Keratinocyte (primary cell): ENCODE results near the gene CTNND1. TPM values are rescaled to one million over a fixed set of nuclear protein-coding genes. Genes with fewer than 3 reads are reported as not detected.

Experiments
- DNase-seq: peaks from one replicate; pipeline ENCODE4 v3.0.0-alpha.2; 2011; ENCODE audit warnings: low read depth, missing footprints, low spot score
- FAIRE-seq: peaks from 2 replicates; lab custom pipeline; 2011; peaks lifted over from hg19 to GRCh38; lab: Jason Lieb, UNC
- H2AFZ ChIP-seq: 2 replicates; pipeline ENCODE4 v1.6.0; 2012; ENCODE audit warnings: low read length, control low read depth, inconsistent platforms; ENCODE audit not compliant: control insufficient read depth
- H3K27ac ChIP-seq: 2 replicates; pipeline ENCODE4 v1.5.1; 2011; ENCODE audit warnings: low read length; ENCODE audit not compliant: control insufficient read depth, insufficient read depth
- H3K27me3 ChIP-seq: 3 replicates; pipeline ENCODE4 v1.6.0; 2011; ENCODE audit warnings: low read length; ENCODE audit not compliant: control insufficient read depth, insufficient read depth; ENCODE audit errors: extremely low read depth
- H3K36me3 ChIP-seq, 2 experiments: 2 replicates in 1 of 2; 3 replicates in 1 of 2; pipeline ENCODE4 v1.5.1; 2011; ENCODE audit warnings: low read length in 2 of 2, mild to moderate bottlenecking in 1 of 2; ENCODE audit not compliant: control insufficient read depth in 2 of 2, insufficient read depth in 2 of 2; ENCODE audit errors: extremely low read depth in 1 of 2
- H3K4me1 ChIP-seq: 3 replicates; pipeline ENCODE4 v1.5.1; 2011; ENCODE audit warnings: low read length; ENCODE audit not compliant: control insufficient read depth, insufficient read depth; ENCODE audit errors: extremely low read depth
- H3K4me2 ChIP-seq: 3 replicates; pipeline ENCODE4 v1.6.0; 2011; ENCODE audit warnings: low read depth, low read length; ENCODE audit not compliant: control insufficient read depth, insufficient read depth; ENCODE audit errors: extremely low read depth
- H3K4me3 ChIP-seq, 3 experiments: fragments of 200-600 bp in 1 of 3; sonication (generic) in 1 of 3; 2 replicates in 2 of 3; 3 replicates in 1 of 3; pipeline ENCODE4 v1.5.1; 2011 to 2016; ENCODE audit warnings: low read length in 3 of 3, mild to moderate bottlenecking in 3 of 3, control low read depth in 2 of 3, inconsistent platforms in 1 of 3, low read depth in 1 of 3, mixed read lengths in 1 of 3, mixed run types in 1 of 3, moderate library complexity in 1 of 3; ENCODE audit not compliant: control insufficient read depth in 2 of 3, insufficient read depth in 2 of 3; ENCODE audit errors: extremely low read depth in 1 of 3
- H3K79me2 ChIP-seq: 2 replicates; pipeline ENCODE4 v1.6.0; 2012; ENCODE audit warnings: low read length; ENCODE audit not compliant: control insufficient read depth, insufficient read depth
- H3K9ac ChIP-seq: 3 replicates; pipeline ENCODE4 v1.6.0; 2011; ENCODE audit warnings: low read length; ENCODE audit not compliant: control insufficient read depth, insufficient read depth; ENCODE audit errors: extremely low read depth
- H3K9me1 ChIP-seq: 3 replicates; pipeline ENCODE4 v1.6.0; 2011; ENCODE audit warnings: low read length; ENCODE audit not compliant: control insufficient read depth, insufficient read depth; ENCODE audit errors: extremely low read depth
- H3K9me3 ChIP-seq: 2 replicates; pipeline ENCODE4 v1.5.1; 2012; ENCODE audit warnings: low read depth, low read length; ENCODE audit not compliant: control insufficient read depth
- H4K20me1 ChIP-seq: 3 replicates; pipeline ENCODE4 v1.6.0; 2011; ENCODE audit warnings: low read length; ENCODE audit not compliant: control insufficient read depth, insufficient read depth; ENCODE audit errors: extremely low read depth
- CTCF ChIP-seq, 3 experiments: IDR thresholded peaks in 1 of 3; conservative IDR thresholded peaks in 1 of 3; optimal IDR thresholded peaks in 1 of 3; 2 replicates in 2 of 3; 3 replicates in 1 of 3; pipeline versions ENCODE3 to v1.5.1; 2011; ENCODE audit warnings: low read length in 3 of 3, mild to moderate bottlenecking in 3 of 3, moderate library complexity in 2 of 3, control low read depth in 1 of 3, inconsistent platforms in 1 of 3; ENCODE audit not compliant: insufficient read depth in 2 of 3; ENCODE audit errors: extremely low read depth in 1 of 3
- EZH2 ChIP-seq: IDR thresholded peaks from one replicate; pipeline ENCODE4 v1.6.1; 2012; ENCODE audit warnings: inconsistent platforms, mild to moderate bottlenecking, low read length, moderate library complexity
- dilution Hi-C: fragments of 300-500 bp; cut with MboI; formaldehyde crosslinking; loops from one replicate; pipeline ENCODE4 v1.7.0; 2020; ENCODE audit warnings: low sequenced_read_pairs; ENCODE audit not compliant: extremely low pct_ligation_motif_present
- polyA plus RNA-seq, 5 experiments: library from polyadenylated mRNA; depleted of rRNA in 3 of 5; stranded (reverse) in 3 of 5; stranded (forward) in 1 of 5; unstranded in 1 of 5; fragments of >200 nt; gene quantifications; 1 replicate in 1 of 5; 2 replicates in 3 of 5; 3 replicates in 1 of 5; pipeline versions ENCODE4 v1.2.1 to v1.2.3, GENCODE V29; 2011 to 2012; ENCODE audit warnings: missing spikeins in 2 of 5, low read depth in 1 of 5, low replicate concordance in 1 of 5

CTNND1 gene
- polyA plus RNA-seq, 1 donor (not counting 4 experiments of a cell fraction or from before 2014, with no cell fraction given) = 144 TPM

- no peak for TF ChIP-seq EZH2
- no peak for TF ChIP-seq CTCF (optimal IDR thresholded peaks at IDR 0.05 in 1 of 3, IDR thresholded peaks at IDR 0.05 in 1 of 3, conservative IDR thresholded peaks at IDR 0.05 in 1 of 3; ENCODE audit: extremely low read depth in 1 of 3, insufficient read depth in 2 of 3, low read length in 3 of 3)
These were observed 28.9 kb upstream of the CTNND1 start for GRCh38 chr11:57732661-57733060.

GRCh38 chr11:57735619-57736298, 25.8 kb upstream of the CTNND1 start:
- Histone ChIP-seq H3K36me3 (peaks cover 3 to 9% of the 10 kb centered on the region in 2 experiments), H3K9me3 (no peaks in the 10 kb centered on the region), H3K9ac (no peak overlapping the region), H3K27ac (no peak overlapping the region), H4K20me1 (peaks cover 2% of the 10 kb centered on the region), H3K27me3 (no peaks in the 10 kb centered on the region), H3K4me1 (peaks cover 4% of the 10 kb centered on the region), H3K4me3 (no peak overlapping the region), H3K79me2 (peaks cover 38% of the 10 kb centered on the region), H3K4me2 (no peak overlapping the region), H3K9me1 (no peaks in the 10 kb centered on the region), H2AFZ (no peak overlapping the region)
- no peak for FAIRE-seq
- no peak for DNase-seq
- TF ChIP-seq CTCF (optimal IDR thresholded peaks at IDR 0.05 in 1 of 3, IDR thresholded peaks at IDR 0.05 in 1 of 3, conservative IDR thresholded peaks at IDR 0.05 in 1 of 3; ENCODE audit: extremely low read depth in 1 of 3, insufficient read depth in 2 of 3, low read length in 3 of 3) (no peak), EZH2 (no peak)
- dilution Hi-C loops = no loop called here

More at GRCh38 chr11:57732661-57733060, 28.9 kb upstream of the CTNND1 start:
- Histone ChIP-seq H3K9me3 (no peaks in the 10 kb centered on the region), H3K4me3 (no peak overlapping the region), H3K9me1 (no peaks in the 10 kb centered on the region), H4K20me1 (peaks cover 5% of the 10 kb centered on the region), H3K36me3 (peaks cover 2 to 4% of the 10 kb centered on the region in 2 experiments), H3K27me3 (no peaks in the 10 kb centered on the region), H2AFZ (no peak overlapping the region), H3K4me1 (peaks cover 5% of the 10 kb centered on the region), H3K27ac (no peak overlapping the region), H3K9ac (no peak overlapping the region), H3K79me2 (peaks cover 64% of the 10 kb centered on the region), H3K4me2 (no peak overlapping the region)
- DNase-seq (no peak), FAIRE-seq (no peak)
- dilution Hi-C loops = no loop called here
